ENCODE measurements around the gene TCF3. TPM values are rescaled to one million over a fixed set of nuclear protein-coding genes. Genes with fewer than 3 reads are reported as not detected.

TCF3 gene
- total RNA-seq, 2 donors from 2014 or later, result 18.5 to 28.7 TPM

DNA sequence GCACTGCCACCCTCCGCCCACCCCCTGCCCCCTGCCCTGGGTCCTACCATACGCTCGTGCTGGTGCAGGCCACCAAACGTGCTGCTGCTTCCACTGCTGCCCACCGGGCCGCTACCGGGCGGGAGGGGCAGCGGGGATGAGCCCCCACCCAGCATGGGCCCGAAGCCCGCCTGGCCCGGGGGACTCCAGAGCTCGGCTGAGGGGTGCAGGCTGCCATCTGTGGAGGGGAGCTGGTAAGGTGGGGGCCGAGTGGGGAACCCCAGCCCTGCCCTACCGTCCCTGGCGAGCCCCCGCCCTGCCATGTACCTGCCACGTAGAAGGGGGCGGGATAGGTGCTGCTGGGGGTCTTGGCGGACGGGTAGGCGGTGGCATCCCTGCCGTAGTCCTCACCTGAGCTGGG is 30.4 kb downstream of the TCF3 start:
- no peak for DNase-seq (ENCODE audit: low spot score)
- TF ChIP-seq, protein P1, sequence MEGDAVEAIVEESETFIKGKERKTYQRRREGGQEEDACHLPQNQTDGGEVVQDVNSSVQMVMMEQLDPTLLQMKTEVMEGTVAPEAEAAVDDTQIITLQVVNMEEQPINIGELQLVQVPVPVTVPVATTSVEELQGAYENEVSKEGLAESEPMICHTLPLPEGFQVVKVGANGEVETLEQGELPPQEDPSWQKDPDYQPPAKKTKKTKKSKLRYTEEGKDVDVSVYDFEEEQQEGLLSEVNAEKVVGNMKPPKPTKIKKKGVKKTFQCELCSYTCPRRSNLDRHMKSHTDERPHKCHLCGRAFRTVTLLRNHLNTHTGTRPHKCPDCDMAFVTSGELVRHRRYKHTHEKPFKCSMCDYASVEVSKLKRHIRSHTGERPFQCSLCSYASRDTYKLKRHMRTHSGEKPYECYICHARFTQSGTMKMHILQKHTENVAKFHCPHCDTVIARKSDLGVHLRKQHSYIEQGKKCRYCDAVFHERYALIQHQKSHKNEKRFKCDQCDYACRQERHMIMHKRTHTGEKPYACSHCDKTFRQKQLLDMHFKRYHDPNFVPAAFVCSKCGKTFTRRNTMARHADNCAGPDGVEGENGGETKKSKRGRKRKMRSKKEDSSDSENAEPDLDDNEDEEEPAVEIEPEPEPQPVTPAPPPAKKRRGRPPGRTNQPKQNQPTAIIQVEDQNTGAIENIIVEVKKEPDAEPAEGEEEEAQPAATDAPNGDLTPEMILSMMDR (IDR thresholded peaks at IDR 0.05), result no peak
- H3K27me3 ChIP-seq, result no peaks in the 10 kb centered on the region
- H3K27ac ChIP-seq, result no peak overlapping the region
- no peaks in the 10 kb centered on the region for H3K4me1 ChIP-seq
- no peaks in the 10 kb centered on the region for H3K9me3 ChIP-seq
- no peak overlapping the region for H3K4me3 ChIP-seq
- H3K36me3 ChIP-seq, result peaks cover 12% of the 10 kb centered on the region

DNA sequence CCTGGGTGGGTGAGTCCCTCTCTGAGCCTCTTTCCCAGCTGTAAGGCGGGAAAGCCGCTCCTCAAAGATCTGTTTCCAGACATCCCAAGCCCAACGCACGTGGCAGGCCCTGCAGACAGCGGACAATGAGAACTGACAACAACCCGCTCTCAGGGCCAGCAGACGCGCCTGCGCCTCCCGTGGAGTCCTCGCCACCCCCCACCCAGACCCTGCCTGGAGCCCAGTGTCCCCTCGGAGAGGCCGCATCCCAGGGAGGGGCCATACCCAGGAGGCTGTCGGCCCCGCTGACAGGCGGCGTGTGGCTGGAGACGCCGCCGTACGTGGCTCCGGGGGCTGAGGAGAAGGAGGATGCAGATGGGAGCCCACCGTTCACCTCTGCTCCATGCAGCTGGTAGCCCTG is 30.8 kb downstream of the TCF3 start:
- Histone ChIP-seq H3K36me3 (peaks cover 12% of the 10 kb centered on the region), H3K4me1 (no peaks in the 10 kb centered on the region), H3K27me3 (no peaks in the 10 kb centered on the region), H3K9me3 (no peaks in the 10 kb centered on the region), H3K4me3 (no peak overlapping the region), H3K27ac (no peak overlapping the region)
- TF ChIP-seq, protein P1 (IDR thresholded peaks at IDR 0.05), result no peak
- DNase-seq (ENCODE audit: low spot score), result no peak

DNA sequence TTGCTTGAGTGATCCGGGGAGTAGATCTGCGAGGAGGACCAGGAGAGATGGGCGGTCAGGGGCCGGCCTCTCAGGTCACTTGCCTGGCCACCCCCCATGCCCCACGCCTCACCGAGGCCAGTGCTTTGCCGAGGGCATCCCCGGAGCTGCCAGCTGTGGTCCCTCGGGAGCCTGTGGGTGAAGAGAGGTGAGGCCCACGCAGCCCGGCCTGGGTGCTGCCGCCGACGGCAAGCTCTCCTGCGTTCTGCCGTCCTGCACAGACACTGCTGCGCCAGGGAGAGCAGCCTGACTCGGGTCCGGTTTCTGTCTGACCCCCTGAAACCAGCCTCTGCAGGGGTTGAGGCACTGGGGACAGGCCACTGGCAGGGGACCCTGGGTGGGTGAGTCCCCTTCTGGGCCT is 31.4 kb downstream of the TCF3 start:
- TF ChIP-seq, protein P1 (IDR thresholded peaks at IDR 0.05), result no peak
- H3K36me3 ChIP-seq, result peaks cover 12% of the 10 kb centered on the region
- no peak for DNase-seq (ENCODE audit: low spot score)

DNA sequence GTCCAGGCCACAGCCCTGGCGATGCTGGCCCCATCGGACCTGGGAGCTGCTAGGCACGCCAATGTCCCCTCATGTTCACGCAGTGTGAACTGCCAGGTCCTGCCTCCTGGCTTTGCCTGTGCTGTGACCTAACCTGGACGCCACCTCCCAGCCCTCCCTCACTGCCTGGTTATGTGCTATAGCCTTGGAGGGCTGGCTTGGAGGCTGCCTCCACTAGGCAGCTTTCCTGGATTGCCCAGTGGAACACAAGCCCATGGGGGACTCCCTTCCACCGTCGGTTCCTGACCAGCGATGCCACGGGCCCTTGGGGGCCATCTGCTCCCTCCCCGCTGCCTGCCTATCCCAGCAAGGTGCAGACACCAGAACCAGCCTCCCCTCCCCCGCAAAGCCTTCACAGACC is 31.9 kb downstream of the TCF3 start:
- no peak for DNase-seq (ENCODE audit: low spot score)
- peaks cover 12% of the 10 kb centered on the region for H3K36me3 ChIP-seq
- no peaks in the 10 kb centered on the region for H3K27me3 ChIP-seq
- no peak overlapping the region for H3K27ac ChIP-seq
- TF ChIP-seq, protein P1 (IDR thresholded peaks at IDR 0.05), result no peak
- H3K4me3 ChIP-seq, result no peak overlapping the region
- no peaks in the 10 kb centered on the region for H3K9me3 ChIP-seq
- no peaks in the 10 kb centered on the region for H3K4me1 ChIP-seq

More for the DNA sequence above, 31.4 kb downstream of the TCF3 start:
- H3K27ac ChIP-seq, result no peak overlapping the region
- H3K4me1 ChIP-seq, result no peaks in the 10 kb centered on the region
- H3K27me3 ChIP-seq, result no peaks in the 10 kb centered on the region
- H3K9me3 ChIP-seq, result no peaks in the 10 kb centered on the region
- H3K4me3 ChIP-seq, result no peak overlapping the region

DNA sequence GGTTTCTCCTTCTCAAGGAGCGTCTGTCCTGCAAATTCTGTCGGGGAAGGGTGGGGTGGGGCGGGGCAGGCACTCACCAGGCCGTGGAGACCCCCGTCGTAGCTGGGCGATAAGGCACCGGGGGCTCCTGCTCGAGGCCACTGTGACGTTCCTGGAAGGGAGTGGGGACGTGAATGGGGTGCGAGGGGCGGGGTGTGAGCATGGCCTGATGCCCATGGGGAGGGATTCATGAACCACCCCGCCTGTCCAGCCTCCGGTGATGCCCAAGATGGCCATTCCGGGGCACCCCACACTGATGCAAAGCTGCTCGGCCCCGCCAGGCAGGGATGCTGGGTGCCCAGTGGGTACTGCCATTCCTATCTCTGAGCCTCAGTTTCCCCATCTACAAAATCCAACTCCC is 32.7 kb downstream of the TCF3 start:
- Histone ChIP-seq H3K36me3 (peaks cover 20% of the 10 kb centered on the region), H3K27ac (no peak overlapping the region), H3K27me3 (no peaks in the 10 kb centered on the region), H3K4me1 (no peaks in the 10 kb centered on the region), H3K4me3 (no peak overlapping the region), H3K9me3 (no peaks in the 10 kb centered on the region)
- DNase-seq (ENCODE audit: low spot score), result no peak
- TF ChIP-seq, protein P1 (IDR thresholded peaks at IDR 0.05), result no peak

DNA sequence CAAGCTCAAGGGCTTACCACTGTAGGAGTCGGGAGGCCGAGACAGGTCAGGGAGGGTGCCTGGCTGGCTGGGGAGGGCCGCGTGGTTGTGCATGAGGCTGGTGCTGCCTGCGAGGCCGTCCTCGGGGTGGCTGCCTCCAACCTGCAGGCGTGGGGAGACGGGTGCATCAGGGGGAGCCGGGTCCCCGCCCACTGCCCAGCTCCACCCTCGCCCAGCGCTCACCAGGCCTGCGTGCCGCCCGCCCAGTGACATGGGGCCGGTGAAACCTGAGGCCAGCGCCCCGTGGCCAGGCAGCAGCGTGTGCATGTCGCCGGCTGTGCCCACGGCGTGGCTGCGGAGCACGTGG is 33.3 kb downstream of the TCF3 start:
- H3K27ac ChIP-seq, result no peak overlapping the region
- no peak overlapping the region for H3K4me3 ChIP-seq
- no peaks in the 10 kb centered on the region for H3K9me3 ChIP-seq
- TF ChIP-seq, protein P1 (IDR thresholded peaks at IDR 0.05), result no peak
- H3K36me3 ChIP-seq, result peaks cover 26% of the 10 kb centered on the region
- DNase-seq (ENCODE audit: low spot score), result no peak
- no peaks in the 10 kb centered on the region for H3K27me3 ChIP-seq
- no peaks in the 10 kb centered on the region for H3K4me1 ChIP-seq

Measured in right atrium auricular region (tissue), 2 donors.